ENCODE results near the gene HAUS8. TPM values are rescaled to one million over a fixed set of nuclear protein-coding genes. Genes with fewer than 3 reads are reported as not detected.

Gene HAUS8, protein sequence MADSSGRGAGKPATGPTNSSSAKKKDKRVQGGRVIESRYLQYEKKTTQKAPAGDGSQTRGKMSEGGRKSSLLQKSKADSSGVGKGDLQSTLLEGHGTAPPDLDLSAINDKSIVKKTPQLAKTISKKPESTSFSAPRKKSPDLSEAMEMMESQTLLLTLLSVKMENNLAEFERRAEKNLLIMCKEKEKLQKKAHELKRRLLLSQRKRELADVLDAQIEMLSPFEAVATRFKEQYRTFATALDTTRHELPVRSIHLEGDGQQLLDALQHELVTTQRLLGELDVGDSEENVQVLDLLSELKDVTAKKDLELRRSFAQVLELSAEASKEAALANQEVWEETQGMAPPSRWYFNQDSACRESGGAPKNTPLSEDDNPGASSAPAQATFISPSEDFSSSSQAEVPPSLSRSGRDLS
- 10.5 TPM in 2 replicates for total RNA-seq

DNA sequence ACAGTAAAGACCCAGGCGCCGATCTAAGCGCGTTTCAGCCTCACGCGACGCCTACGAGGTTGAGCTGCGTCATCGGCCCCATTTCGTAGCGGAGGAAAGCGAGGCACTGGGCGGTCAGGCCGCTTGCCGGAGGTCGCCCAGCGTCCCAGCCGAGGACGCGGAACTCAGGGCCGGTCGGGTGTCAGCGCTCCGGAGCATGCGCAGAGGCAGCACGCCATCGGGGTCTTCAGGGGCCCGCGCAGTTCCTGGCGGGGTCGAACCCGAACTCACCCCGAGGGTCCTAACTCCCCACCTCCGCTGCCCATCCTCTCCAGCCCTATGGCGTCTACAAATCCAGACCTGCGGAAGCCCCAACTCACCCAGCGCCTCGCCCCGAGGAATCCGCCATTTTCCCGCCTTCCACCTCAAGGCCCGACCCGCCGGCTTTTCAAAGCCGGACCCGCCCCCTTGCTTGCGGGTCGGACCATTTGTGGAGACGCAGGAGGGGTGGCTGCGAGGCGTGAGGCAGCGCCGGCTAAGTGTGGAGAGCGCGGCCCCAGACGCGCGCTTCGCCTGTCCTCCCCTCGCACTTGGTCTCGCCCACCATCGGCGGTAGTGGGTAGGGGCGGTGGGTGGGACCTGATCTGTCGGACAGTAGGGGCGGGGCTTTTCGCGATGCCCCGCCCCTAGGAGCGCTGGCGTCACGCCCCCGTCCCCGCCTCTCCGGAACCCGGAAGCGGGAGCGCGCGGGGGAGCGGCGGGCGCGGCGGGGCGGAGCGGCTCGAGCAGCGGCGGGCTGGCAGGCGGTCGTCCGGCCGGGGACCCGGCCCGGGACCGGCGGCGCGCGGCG is at the start of gene HAUS8, which contains the start of gene MYO9B:
Gene HAUS8, minus strand, starts transcription at position 418 of the 829 bp plus-strand sequence. Its CDS starts 30 bp downstream, at position 388.
Gene MYO9B, plus strand, starts transcription at position 743 of the 829 bp plus-strand sequence. CDS start 25,941 bp downstream, outside the sequence.

DNA sequence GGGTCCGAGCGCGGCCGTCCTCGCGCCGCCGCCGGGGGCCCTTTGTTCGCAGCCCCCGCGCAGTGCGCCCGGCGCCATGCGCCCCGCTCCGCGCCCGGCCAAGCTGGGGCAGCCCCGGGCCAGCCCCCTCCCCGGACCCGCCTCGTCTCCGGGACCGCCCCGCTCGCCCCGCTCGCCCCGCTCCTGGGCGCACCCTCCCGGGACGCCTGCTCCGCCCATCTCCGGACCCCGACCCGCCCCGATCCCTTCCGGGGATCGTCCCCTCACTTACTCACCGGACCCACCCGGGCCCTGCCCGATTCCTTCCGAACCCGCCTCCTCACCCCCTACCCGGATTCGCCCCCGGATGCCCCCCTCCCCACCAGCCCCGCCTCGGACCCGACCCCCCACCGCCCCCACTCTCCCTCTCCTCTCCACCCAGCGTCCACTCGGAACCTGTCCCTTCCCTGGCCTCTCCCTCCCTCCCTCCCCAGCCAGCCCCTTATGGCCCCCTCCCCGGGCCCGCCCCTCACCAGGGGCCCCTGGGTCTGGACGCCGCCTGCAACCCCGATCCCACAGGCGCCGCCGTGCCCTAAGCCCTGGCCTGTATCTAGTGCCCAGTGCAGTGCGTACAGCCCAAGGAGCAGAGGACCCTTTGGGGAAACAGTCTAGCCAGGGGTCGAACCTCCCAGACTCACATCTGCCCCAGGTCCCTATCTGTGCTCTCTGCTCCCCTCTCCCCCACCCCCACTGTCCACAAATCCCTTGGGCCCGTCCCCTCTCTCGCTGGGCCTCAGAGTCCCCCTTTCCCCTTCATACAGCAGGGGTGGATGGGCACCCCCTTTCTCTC is 48.3 kb downstream of the HAUS8 start, which contains the start of gene CPAMD8:
Gene CPAMD8, minus strand, starts transcription at position 105 of the 829 bp plus-strand sequence. CDS start 168 bp downstream, outside the sequence.

Other genes starting within 250 kb of the HAUS8 start
- gene SIN3B, start 246.1 kb downstream of the HAUS8 start, total RNA-seq, result 17.9 and 22.9 TPM in 2 replicates
- gene F2RL3, start 186.5 kb downstream of the HAUS8 start, total RNA-seq, result not detected in 2 replicates
- 0.74 and 1.3 TPM in 2 replicates for gene CPAMD8, start 48.6 kb downstream of the HAUS8 start, total RNA-seq
- gene MYO9B, start 325 bp upstream of the HAUS8 start, total RNA-seq, result 37.3 and 47.1 TPM in 2 replicates
- gene USE1, start 139.9 kb upstream of the HAUS8 start, total RNA-seq, result 13.2 and 13.3 TPM in 2 replicates
- 1.2 and 5.9 TPM in 2 replicates for gene OCEL1, start 150.8 kb upstream of the HAUS8 start, total RNA-seq
- 121 TPM in 2 replicates for gene NR2F6, start 170.5 kb upstream of the HAUS8 start, total RNA-seq
- not detected in 2 replicates for gene USHBP1, start 189.3 kb upstream of the HAUS8 start, total RNA-seq
- gene BABAM1, start 192.0 kb upstream of the HAUS8 start, total RNA-seq, result 69.9 and 76.7 TPM in 2 replicates
- gene ANKLE1, start 206.4 kb upstream of the HAUS8 start, total RNA-seq, result 0.85 and 2.2 TPM in 2 replicates
- gene ABHD8, start 228.0 kb upstream of the HAUS8 start, total RNA-seq, result 10.8 and 12.1 TPM in 2 replicates
- gene MRPL34, start 230.4 kb upstream of the HAUS8 start, total RNA-seq, result 62.1 and 159 TPM in 2 replicates
- 22.7 and 31.5 TPM in 2 replicates for gene DDA1, start 234.1 kb upstream of the HAUS8 start, total RNA-seq

All from airway epithelial cell (primary cell).